Stomach (tissue), 4 donors: ENCODE data around the gene DCAF8.

Experiments used
- POLR2A ChIP-seq, 4 donors: fragments of 450-650 bp; IDR thresholded peaks; one replicate each; pipeline ENCODE4 v1.6.1; 2016; ENCODE audit warnings: antibody characterized with exemption in 4 of 4, control low read depth in 2 of 4, mild to moderate bottlenecking in 1 of 4, moderate library complexity in 1 of 4
- TF ChIP-seq, protein P1 (sequence below), 7 experiments: fragments of 450-650 bp in 4 of 7; fragments of 200-600 bp in 3 of 7; sonication (generic) in 3 of 7; IDR thresholded peaks; one replicate each; pipeline ENCODE4 v1.5.1; 2016 to 2019; ENCODE audit warnings: antibody characterized with exemption in 7 of 7, control low read depth in 2 of 7, mild to moderate bottlenecking in 1 of 7

DNA sequence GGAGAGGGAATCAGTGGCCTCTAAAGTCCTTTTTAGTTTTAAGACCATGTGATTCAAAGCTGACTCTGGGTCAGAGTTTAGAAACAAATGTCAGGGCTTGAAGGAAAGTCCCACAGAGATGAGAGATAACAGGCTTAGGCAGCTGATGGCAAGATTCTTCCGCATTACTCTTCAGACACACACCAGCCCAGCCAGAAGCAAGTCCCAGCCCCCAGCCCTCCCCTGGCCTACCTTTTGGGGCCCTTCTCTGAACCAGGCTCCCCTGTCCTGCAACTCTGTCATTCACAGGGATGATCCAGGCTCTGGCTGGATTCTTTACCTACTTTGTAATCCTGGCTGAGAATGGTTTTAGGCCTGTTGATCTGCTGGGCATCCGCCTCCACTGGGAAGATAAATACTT, 85.1 kb downstream of the DCAF8 start:
- TF ChIP-seq POLR2A (IDR thresholded peaks at IDR 0.05) = no peak
- TF ChIP-seq, protein P1, sequence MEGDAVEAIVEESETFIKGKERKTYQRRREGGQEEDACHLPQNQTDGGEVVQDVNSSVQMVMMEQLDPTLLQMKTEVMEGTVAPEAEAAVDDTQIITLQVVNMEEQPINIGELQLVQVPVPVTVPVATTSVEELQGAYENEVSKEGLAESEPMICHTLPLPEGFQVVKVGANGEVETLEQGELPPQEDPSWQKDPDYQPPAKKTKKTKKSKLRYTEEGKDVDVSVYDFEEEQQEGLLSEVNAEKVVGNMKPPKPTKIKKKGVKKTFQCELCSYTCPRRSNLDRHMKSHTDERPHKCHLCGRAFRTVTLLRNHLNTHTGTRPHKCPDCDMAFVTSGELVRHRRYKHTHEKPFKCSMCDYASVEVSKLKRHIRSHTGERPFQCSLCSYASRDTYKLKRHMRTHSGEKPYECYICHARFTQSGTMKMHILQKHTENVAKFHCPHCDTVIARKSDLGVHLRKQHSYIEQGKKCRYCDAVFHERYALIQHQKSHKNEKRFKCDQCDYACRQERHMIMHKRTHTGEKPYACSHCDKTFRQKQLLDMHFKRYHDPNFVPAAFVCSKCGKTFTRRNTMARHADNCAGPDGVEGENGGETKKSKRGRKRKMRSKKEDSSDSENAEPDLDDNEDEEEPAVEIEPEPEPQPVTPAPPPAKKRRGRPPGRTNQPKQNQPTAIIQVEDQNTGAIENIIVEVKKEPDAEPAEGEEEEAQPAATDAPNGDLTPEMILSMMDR (IDR thresholded peaks at IDR 0.05) = no peak
